Vagina (tissue), 2 donors: ENCODE measurements around the gene SLC25A23. TPM values are rescaled to one million over a fixed set of nuclear protein-coding genes. Genes with fewer than 3 reads are reported as not detected.

Source experiments
- DNase-seq, 2 donors: peaks; one replicate each; pipeline ENCODE4 v3.0.0-alpha.2; 2017; ENCODE audit errors: extremely low spot score in 2 of 2
- H3K27ac ChIP-seq: fragments of 200-600 bp; sonication (generic); one replicate; pipeline ENCODE4 v1.5.1; 2019
- H3K27me3 ChIP-seq: fragments of 200-600 bp; sonication (generic); one replicate; pipeline ENCODE4 v1.5.1; 2019
- H3K36me3 ChIP-seq, 2 donors: fragments of 200-600 bp; sonication (generic); one replicate each; pipeline ENCODE4 v1.5.1; 2017 to 2019
- H3K4me1 ChIP-seq: fragments of 200-600 bp; sonication (generic); one replicate; pipeline ENCODE4 v1.5.1; 2019
- H3K4me3 ChIP-seq, 2 donors: fragments of 200-600 bp; sonication (generic); 1 replicate in 1 of 2; 2 replicates in 1 of 2; pipeline ENCODE4 v1.5.1; 2016 to 2019
- H3K9me3 ChIP-seq: fragments of 200-600 bp; sonication (generic); one replicate; pipeline ENCODE4 v1.5.1; 2019
- POLR2A ChIP-seq, 2 donors: fragments of 450-650 bp; IDR thresholded peaks; one replicate each; pipeline ENCODE4 v1.6.1; 2017; ENCODE audit warnings: antibody characterized with exemption in 2 of 2, mild to moderate bottlenecking in 2 of 2, moderate library complexity in 2 of 2
- POLR2AphosphoS5 ChIP-seq, 2 donors: sonication (generic); formaldehyde crosslinking; IDR thresholded peaks; one replicate each; pipeline ENCODE4 v1.9.0; 2017; ENCODE audit warnings: antibody characterized with exemption in 2 of 2, mild to moderate bottlenecking in 2 of 2, low read depth in 1 of 2; ENCODE audit not compliant: insufficient read depth in 1 of 2
- intact Hi-C: fragments of 100-400 bp; cut with DNase I; formaldehyde crosslinking; loops from one replicate; pipeline ENCODE4 v1.15.1; 2023
- total RNA-seq: library from RNA; depleted of rRNA; stranded (reverse); fragments of >200 nt; gene quantifications from one replicate; pipeline ENCODE4 v1.2.3, GENCODE V29; 2016
- TF ChIP-seq, protein P1 (sequence below), 3 experiments: fragments of 450-650 bp in 2 of 3; fragments of 200-600 bp in 1 of 3; sonication (generic) in 1 of 3; IDR thresholded peaks; one replicate each; pipeline ENCODE4 v1.5.1; 2017 to 2019; ENCODE audit warnings: antibody characterized with exemption in 3 of 3, mild to moderate bottlenecking in 2 of 3, moderate library complexity in 2 of 3

The SLC25A23 gene
- total RNA-seq, 1 donor from 2014 or later = 27.5 TPM

DNA sequence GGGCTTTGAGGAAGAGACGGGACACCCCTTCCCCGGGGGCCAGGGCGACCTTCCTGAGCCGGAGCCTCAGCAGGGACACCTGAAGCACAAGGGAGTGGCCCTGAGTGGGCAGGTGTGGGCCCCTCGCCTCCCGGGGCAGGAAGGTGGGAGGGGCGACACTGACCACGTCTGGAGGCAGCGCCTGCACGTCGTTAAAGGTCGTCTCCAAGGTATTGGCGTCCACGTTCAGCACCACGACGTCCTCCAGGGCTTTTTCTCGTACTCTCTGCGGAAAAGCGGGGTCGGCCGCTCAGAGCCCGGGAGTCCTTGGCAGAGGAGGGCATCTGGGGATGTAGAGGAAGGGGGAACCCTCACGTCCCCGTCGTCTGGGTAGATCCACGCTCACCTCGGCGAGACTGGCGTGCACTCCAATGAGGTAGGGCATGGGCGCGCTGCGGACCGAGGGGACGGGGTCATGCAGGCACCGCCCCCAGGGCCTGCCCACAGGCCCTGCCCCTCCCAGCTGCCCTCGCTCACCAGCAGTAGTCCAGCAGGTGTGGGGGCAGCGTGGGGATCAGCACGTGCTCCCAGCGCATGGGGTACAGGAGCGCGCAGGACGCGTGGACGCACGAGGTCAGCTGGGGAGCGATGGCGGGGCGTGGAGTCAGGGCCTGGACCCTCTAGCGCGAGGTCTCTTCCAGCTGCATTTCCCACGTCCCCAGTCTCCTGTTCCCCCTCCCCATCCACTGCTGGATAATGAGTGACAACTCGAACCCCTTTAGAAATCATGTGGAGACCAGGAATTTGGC, 15.9 kb upstream of the SLC25A23 start:
- peaks cover 4% of the 10 kb centered on the region for H3K27me3 ChIP-seq

DNA sequence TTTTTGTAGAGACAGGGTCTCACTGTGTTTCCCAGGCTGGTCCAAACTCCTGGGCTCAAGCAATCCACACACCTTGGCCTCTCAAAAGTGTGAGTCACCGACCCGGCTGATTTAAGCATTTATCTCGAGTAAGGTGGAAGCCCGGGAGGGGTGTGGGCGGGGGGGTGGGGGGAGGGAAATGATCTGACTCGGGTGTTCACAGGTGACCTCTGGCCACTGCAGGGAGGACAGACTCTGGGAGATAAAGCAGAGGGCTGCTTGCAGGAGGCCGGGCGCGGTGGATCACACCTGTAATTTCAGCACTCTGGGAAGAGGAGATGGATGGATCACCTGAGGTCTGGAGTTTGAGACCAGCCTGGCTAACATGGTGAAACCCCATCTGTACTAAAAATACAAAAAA, 14.1 kb upstream of the SLC25A23 start:
- Histone ChIP-seq H3K36me3 (no peaks in the 10 kb centered on the region), H3K9me3 (no peaks in the 10 kb centered on the region), H3K27ac (no peak overlapping the region), H3K27me3 (peaks cover 4% of the 10 kb centered on the region), H3K4me1 (peaks cover 17% of the 10 kb centered on the region), H3K4me3 (no peak overlapping the region)
- TF ChIP-seq, protein P1, sequence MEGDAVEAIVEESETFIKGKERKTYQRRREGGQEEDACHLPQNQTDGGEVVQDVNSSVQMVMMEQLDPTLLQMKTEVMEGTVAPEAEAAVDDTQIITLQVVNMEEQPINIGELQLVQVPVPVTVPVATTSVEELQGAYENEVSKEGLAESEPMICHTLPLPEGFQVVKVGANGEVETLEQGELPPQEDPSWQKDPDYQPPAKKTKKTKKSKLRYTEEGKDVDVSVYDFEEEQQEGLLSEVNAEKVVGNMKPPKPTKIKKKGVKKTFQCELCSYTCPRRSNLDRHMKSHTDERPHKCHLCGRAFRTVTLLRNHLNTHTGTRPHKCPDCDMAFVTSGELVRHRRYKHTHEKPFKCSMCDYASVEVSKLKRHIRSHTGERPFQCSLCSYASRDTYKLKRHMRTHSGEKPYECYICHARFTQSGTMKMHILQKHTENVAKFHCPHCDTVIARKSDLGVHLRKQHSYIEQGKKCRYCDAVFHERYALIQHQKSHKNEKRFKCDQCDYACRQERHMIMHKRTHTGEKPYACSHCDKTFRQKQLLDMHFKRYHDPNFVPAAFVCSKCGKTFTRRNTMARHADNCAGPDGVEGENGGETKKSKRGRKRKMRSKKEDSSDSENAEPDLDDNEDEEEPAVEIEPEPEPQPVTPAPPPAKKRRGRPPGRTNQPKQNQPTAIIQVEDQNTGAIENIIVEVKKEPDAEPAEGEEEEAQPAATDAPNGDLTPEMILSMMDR (IDR thresholded peaks at IDR 0.05) = no peak
- no peak for TF ChIP-seq POLR2A (IDR thresholded peaks at IDR 0.05)
- no peak for TF ChIP-seq POLR2AphosphoS5 (IDR thresholded peaks at IDR 0.05; ENCODE audit: insufficient read depth in 1 of 2, low read depth in 1 of 2)
- no peak for DNase-seq
- intact Hi-C loops = no loop called here

More for the DNA sequence above, 15.9 kb upstream of the SLC25A23 start:
- H3K27ac ChIP-seq = no peak overlapping the region
- no peaks in the 10 kb centered on the region for H3K9me3 ChIP-seq
- no peak overlapping the region for H3K4me3 ChIP-seq
- peaks cover 17% of the 10 kb centered on the region for H3K4me1 ChIP-seq
- no peak for DNase-seq
- H3K36me3 ChIP-seq = no peaks in the 10 kb centered on the region
- TF ChIP-seq POLR2A (IDR thresholded peaks at IDR 0.05) (no peak), POLR2AphosphoS5 (IDR thresholded peaks at IDR 0.05; ENCODE audit: insufficient read depth in 1 of 2, low read depth in 1 of 2) (no peak)
- TF ChIP-seq, protein P1 (IDR thresholded peaks at IDR 0.05) = no peak
- intact Hi-C loops = no loop called here

GRCh38 chr19:6472713-6473112, 13.1 kb upstream of the SLC25A23 start:
- Histone ChIP-seq H3K4me1 (peaks cover 17% of the 10 kb centered on the region), H3K27me3 (peaks cover 4% of the 10 kb centered on the region), H3K27ac (no peak overlapping the region), H3K9me3 (no peaks in the 10 kb centered on the region), H3K36me3 (no peaks in the 10 kb centered on the region), H3K4me3 (no peak overlapping the region)
- DNase-seq = no peak
- intact Hi-C loops = no loop called here
- no peak for TF ChIP-seq POLR2AphosphoS5 (IDR thresholded peaks at IDR 0.05; ENCODE audit: insufficient read depth in 1 of 2, low read depth in 1 of 2)
- TF ChIP-seq, protein P1 (IDR thresholded peaks at IDR 0.05) = no peak
- TF ChIP-seq POLR2A (IDR thresholded peaks at IDR 0.05) = no peak

DNA sequence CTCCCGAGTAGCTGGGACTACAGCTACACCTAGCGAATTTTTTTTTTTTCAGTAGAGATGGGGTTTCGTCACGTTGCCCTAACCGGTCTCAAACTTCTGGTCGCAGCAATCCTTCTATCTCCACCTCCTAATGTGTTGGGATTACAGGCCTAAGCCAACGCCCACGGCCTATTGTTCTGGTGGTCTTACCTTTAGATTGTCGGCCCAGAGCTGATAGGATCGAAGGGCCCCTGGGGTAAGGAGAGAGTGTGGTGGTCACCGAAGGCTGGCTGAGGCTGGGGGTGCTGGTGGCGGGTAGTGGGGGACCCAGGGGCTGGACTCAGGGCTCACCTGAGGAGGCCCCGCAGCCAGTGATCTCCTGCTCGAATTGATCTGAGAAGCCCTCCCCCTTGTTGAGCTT, 11.5 kb upstream of the SLC25A23 start:
- Histone ChIP-seq H3K9me3 (no peaks in the 10 kb centered on the region), H3K4me1 (peaks cover 6% of the 10 kb centered on the region), H3K27ac (no peak overlapping the region), H3K27me3 (no peaks in the 10 kb centered on the region), H3K36me3 (no peaks in the 10 kb centered on the region), H3K4me3 (no peak overlapping the region)
- intact Hi-C loops = no loop called here
- TF ChIP-seq POLR2AphosphoS5 (IDR thresholded peaks at IDR 0.05; ENCODE audit: insufficient read depth in 1 of 2, low read depth in 1 of 2) (no peak), POLR2A (IDR thresholded peaks at IDR 0.05) (no peak)
- TF ChIP-seq, protein P1 (IDR thresholded peaks at IDR 0.05) = no peak
- no peak for DNase-seq

- no peak for DNase-seq
- Histone ChIP-seq H3K27ac (no peak overlapping the region), H3K4me3 (no peak overlapping the region), H3K4me1 (no peaks in the 10 kb centered on the region), H3K9me3 (no peaks in the 10 kb centered on the region), H3K27me3 (no peaks in the 10 kb centered on the region), H3K36me3 (no peaks in the 10 kb centered on the region)
- no peak for TF ChIP-seq POLR2AphosphoS5 (IDR thresholded peaks at IDR 0.05; ENCODE audit: insufficient read depth in 1 of 2, low read depth in 1 of 2)
- no peak for TF ChIP-seq POLR2A (IDR thresholded peaks at IDR 0.05)
- TF ChIP-seq, protein P1 (IDR thresholded peaks at IDR 0.05) = no peak
- intact Hi-C loops = no loop called here
Observed at GRCh38 chr19:6470173-6470572, 10.6 kb upstream of the SLC25A23 start.
